GM21717 (cell line): ENCODE measurements around the gene SYNE1.
"Not testable (repeated sequence)": the region's sequence is repeated elsewhere in the genome, so short reads cannot be mapped to it uniquely, and the experiment has no call there.

ENCODE experiments used
- ATAC-seq: cut with Tn5 transposase; IDR thresholded peaks from one replicate; pipeline ENCODE4 v1.9.1; 2021; ENCODE audit warnings: mild to moderate bottlenecking, moderate library complexity; ENCODE audit not compliant: unreplicated experiment

The SYNE1 gene

GRCh38 chr6:152492281-152492680 lies 144.9 kb downstream of the SYNE1 start:
- ATAC-seq = not testable (repeated sequence)

DNA sequence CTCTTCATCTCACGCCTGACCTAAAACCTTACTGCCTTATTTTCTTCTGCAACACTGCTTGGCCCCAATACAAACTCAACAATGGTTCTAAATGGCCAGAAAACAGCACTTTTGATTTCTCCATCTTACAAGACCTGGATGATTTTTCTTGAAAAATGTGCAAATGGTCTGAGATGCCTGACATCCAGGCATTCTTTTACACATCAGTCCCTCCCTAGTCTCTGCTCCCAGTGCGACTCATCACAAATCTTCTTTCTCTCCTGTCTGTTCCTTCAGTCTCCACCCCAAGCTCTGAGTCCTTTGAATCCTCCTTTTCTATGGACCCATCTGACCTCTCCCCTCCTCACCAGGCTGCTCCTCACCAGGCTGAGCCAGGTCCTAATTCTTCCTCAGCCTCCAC lies 145.7 kb downstream of the SYNE1 start:
- not testable (repeated sequence) for ATAC-seq

GRCh38 chr6:152490971-152491378 lies 146.2 kb downstream of the SYNE1 start:
- ATAC-seq = not testable (repeated sequence)

DNA sequence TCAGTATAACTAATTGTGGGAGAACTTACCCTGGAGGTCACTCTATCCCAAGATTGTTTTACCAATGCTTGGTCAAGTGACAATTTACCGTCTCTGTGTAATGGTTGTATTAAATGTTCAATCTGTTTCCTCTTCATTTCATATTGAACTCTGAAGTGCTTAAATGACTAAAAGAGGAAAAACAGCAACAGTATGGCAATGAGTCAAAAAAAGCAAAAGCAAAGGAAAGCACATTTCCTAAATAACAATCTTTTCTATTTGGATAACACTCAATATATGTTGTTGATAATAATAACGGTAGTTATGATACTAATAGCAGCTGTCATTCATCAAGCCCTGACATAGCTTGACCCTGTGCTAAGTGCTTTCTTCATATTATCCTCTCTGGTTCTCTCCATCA lies 152.4 kb downstream of the SYNE1 start:
- ATAC-seq = no peak

GRCh38 chr6:152482289-152482688 lies 154.9 kb downstream of the SYNE1 start:
- no peak for ATAC-seq

DNA sequence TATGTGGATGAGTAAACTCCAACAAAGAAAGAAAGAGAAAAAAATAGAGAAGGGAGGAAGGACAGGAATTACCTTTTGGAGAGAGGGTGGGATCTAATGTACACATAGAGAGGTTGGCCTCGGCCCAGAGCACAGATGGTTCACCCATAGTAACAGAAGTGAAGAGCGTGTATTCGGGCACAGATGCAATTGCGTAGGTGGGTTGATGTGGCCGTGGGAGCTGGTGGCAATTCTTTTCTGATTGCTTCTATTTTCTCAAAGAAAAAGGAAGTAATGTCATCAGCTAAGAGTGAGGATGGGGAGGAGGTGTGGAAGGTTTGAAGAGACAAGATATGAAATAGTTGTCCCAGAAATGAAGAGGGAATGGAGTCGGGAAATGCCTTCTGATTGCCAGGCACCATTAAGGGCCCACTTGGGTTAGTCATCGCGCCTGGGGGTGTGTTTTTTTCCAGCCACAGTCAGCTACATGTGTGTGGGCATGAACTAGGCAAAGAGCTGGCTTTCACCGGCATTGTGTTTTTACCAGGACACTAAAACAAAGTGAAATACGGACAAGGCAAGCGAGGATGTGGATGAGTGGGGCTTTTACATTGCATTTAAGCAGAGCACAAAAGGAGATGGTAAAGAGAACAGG lies 158.7 kb downstream of the SYNE1 start:
- no peak for ATAC-seq

DNA sequence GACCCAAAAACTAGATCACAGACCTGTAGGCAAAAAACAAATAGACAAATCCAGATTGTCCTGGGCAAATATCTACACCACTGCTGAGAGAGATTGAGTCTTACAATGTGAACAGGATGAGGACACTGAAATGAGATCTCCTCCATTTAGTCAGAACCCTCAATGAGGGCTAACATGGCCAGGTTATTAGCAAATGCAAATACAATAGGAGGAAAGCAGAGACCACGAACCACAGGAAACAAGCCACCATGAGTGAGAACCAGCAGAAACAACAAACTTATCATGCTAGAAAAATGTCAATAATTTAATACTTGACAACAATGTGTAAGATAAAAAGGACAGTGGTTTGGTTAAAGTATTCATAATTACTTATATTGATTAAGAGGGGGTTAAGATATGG lies 162.8 kb downstream of the SYNE1 start:
- no peak for ATAC-seq

DNA sequence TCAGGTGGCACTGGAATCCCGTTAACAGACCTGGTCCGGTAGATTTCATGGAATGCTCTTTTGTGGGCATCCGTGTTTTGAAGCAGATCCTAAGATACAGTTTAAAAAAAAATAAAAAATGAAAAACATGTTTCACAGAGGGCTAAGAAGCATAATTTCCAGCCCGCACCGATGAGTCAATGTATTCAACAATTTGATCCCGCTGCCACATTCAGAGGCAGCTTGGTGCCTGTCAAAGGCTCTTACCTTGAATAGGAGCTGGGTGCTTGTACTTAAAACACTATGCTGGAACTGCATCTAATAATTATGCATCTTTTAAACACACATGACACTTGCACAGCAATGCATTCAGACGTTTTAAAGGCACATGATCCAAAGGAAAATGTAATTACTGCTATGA lies 164.8 kb downstream of the SYNE1 start:
- no peak for ATAC-seq

GRCh38 chr6:152471456-152472265 lies 165.5 kb downstream of the SYNE1 start:
- no peak for ATAC-seq

DNA sequence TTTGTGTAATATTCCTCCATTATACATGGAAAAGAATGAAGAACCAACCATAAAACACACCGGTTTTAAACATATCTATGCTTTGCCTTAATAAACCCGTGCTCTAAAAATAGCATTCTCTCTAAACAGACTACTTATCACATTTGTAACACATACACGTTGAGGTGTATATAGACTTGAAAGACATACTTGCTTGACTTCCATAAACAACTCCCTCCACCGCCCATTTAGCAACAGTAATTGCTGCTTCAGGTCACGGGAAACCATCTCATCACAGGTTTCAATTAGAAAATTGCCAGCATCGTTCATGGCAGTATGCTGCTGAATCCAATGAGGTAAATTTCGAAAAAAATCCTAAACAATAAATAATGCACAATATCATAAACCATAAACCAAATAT lies 174.0 kb downstream of the SYNE1 start:
- no peak for ATAC-seq

- no peak for ATAC-seq
Measured at GRCh38 chr6:152462716-152463115, 174.4 kb downstream of the SYNE1 start.

GRCh38 chr6:152461556-152461955 lies 175.6 kb downstream of the SYNE1 start:
- ATAC-seq = no peak

- no peak for ATAC-seq
Measured at GRCh38 chr6:152458648-152459644, 178.2 kb downstream of the SYNE1 start.

DNA sequence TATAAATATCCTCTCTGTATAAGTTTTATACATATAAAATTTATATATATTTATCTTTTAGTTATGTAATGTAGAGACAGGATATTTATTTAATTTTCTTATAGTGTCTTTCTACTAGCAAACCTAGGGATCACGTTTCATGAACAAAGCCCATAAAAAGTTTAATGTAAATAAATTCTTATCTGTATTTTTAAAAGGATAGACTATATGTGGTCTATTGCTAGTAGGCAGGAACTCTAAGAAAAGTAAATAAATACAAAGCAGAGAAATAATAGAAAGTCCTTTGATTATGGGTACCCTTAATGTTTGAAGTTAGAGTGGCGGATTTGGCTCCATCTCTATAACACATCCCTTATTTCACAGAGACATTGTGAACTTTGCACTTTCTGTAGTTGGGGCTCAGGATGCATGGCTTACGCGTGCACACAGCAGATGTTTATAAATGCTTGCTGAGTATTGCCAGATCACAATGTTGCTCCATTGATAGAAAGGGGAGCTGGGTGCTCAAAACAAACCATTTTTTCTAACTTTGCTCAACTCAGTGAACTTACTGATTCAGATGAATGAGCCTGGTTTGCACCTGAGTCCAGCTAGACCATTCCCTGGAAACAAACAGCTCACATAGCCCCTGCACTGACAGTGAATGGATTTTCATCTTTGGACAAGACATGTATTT lies 179.1 kb downstream of the SYNE1 start:
- no peak for ATAC-seq

DNA sequence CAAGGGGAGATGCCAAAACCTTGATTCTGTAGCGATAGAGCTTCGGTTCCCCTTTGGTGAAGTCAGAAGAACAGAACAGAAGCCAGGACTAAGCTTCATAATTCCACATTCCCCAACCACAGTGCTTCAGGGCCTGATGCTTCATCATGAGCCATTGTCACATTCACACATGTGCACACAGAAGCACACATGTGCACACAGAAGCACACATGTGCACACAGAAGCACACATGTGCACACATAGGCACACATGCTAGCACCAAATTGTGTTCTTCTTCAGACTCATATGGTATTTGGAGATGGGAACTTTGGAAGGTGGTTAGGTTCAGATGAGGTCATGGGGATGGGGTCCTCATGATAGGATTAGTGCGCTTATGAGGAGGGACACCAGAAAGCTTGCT lies 183.2 kb downstream of the SYNE1 start:
- ATAC-seq = no peak

- no peak for ATAC-seq
Measured at GRCh38 chr6:152453421-152453820, 183.7 kb downstream of the SYNE1 start.

DNA sequence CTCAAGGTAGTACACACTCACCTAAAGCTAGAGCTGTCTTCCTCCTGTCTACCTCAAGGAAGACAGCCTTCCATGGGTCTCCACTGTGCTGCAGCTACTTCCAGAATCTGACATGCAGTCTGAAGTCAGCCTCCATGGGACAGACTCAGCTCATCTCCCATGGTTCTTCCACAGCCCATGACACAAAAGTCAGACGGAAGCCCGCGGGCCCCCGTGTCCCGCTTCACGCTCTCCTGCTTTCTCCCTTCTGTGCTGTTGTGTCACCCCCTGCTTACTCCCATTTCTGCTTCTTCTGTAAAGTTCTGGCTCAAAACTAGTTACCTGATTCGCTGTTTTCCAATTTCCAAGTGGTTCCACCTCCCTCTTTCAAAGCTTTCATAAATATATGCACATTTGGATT lies 184.5 kb downstream of the SYNE1 start:
- ATAC-seq = no peak

- no peak for ATAC-seq
Measured at GRCh38 chr6:152450519-152450918, 186.6 kb downstream of the SYNE1 start.

DNA sequence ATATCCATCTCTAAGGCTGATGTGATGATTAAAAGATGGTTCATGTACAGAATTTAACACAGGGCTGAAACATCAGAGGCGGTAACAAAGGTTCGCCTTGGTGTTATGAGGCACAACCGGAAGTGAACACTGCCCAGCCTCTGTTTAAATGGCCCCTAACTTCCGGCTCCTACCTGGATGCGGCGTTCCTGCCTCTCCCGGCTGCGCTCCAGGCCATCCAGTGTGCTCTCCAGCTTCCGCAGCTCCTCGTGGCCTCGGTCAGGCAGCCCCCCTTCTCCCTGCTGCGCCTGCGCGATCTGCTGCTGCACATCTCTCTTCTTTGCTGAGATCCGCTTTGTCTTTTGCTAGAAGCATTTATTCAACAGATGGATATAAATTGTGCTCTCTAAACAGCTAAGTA lies 195.3 kb downstream of the SYNE1 start:
- ATAC-seq = no peak

DNA sequence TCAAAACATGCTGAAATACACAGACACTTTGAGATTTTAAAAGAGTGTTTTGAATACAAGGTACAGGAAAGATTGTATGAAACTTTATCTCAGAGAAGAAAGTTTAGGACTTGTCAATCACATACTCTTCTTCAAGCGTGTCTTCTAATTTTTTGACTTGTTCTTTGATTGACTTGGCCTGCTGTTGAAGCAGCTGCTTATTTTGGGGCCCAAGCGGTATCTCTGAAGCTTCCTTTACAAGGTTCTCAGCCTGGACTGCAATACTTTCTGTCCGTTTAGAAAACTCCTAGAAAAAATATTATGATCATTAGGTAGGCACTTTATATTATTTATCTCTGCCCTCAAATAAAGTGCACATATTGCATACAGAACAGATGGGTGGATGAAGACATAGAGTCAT lies 201.3 kb downstream of the SYNE1 start:
- no peak for ATAC-seq

DNA sequence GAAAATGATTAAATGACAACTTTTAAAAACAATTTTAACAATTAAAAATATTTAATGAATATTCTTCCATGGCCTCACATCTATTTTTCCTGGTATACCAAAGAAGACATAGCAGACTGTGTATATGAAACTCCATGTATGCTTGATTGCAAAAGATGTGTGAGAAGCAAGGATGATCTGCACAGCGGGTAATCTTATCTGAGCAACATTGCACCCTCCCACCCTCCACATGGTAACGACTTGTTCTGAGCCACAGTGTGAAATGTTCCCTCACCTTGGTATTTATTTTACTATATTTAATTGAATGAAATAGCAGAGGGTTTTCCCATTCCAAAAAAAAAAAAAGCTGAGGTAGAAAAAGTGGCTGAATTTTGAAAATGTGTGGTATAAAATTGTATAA lies 204.4 kb downstream of the SYNE1 start:
- no peak for ATAC-seq
